ENCODE measurements around the gene FNIP2. TPM values are rescaled to one million over a fixed set of nuclear protein-coding genes. Genes with fewer than 3 reads are reported as not detected.

Gene FNIP2
- polyA plus RNA-seq, 1 of the 3 experiments (the other 2 are of a cell fraction), result 0.97 TPM

- H3K79me2 ChIP-seq (ENCODE audit: insufficient read depth), result peaks cover 66% of the 10 kb centered on the region
- peaks cover 5 to 7% of the 10 kb centered on the region in 2 experiments; a peak in 3 of 4 replicates for H3K4me1 ChIP-seq (ENCODE audit: control insufficient read depth in 1 of 2, insufficient read depth in 2 of 2, low read depth in 1 of 2, low read length in 1 of 2)
- no peak for TF ChIP-seq RXRA (IDR thresholded peaks at IDR 0.05; ENCODE audit: borderline replicate concordance, low read depth)
- peaks cover under 1% of the 10 kb centered on the region for H3F3A ChIP-seq (replicated peaks; ENCODE audit: insufficient read depth)
- H3K4me2 ChIP-seq, result no peak overlapping the region
- no peak overlapping the region for H2AFZ ChIP-seq (ENCODE audit: low read depth)
- ChIA-PET POLR2A (interaction anchor here (0.6 kb wide), 1 partner anchor 35 kb away, joined by 3 read pairs; no protein-coding TSS in a partner anchor), CTCF (no interaction called here)
- no peaks in the 10 kb centered on the region for H3K36me3 ChIP-seq (replicated peaks in 1 of 2; ENCODE audit: control insufficient read depth in 1 of 2, insufficient read depth in 2 of 2, low read length in 1 of 2)
- WGBS (ENCODE audit: low lambda C conversion rate), result 95% methylated on average over 1 of the region's 1 CpG
- no peaks in the 10 kb centered on the region for H3K27me3 ChIP-seq (ENCODE audit: insufficient read depth)
- H4K20me1 ChIP-seq (ENCODE audit: insufficient read depth), result no peaks in the 10 kb centered on the region
- H3K4me3 ChIP-seq (ENCODE audit: low read depth in 2 of 2, low read length in 1 of 2), result no peak overlapping the region
- H3K27ac ChIP-seq (ENCODE audit: low read depth in 2 of 2, low read length in 1 of 2), result no peak overlapping the region
- H3K9me3 ChIP-seq, result no peaks in the 10 kb centered on the region
- no peaks in the 10 kb centered on the region for H3K9me2 ChIP-seq
- H3K9ac ChIP-seq, result no peak overlapping the region
- no peak for DNase-seq
These were observed 48.1 kb downstream of the FNIP2 start for GRCh38 chr4:158816955-158817354.

- Histone ChIP-seq H3K9me3 (no peaks in the 10 kb centered on the region), H3K27ac (ENCODE audit: low read depth in 2 of 2, low read length in 1 of 2) (no peak overlapping the region), H3K4me3 (ENCODE audit: low read depth in 2 of 2, low read length in 1 of 2) (no peak overlapping the region), H3K79me2 (ENCODE audit: insufficient read depth) (peaks cover 65% of the 10 kb centered on the region), H2AFZ (ENCODE audit: low read depth) (no peak overlapping the region), H3F3A (replicated peaks; ENCODE audit: insufficient read depth) (no peaks in the 10 kb centered on the region), H3K27me3 (ENCODE audit: insufficient read depth) (no peaks in the 10 kb centered on the region), H3K4me1 (ENCODE audit: control insufficient read depth in 1 of 2, insufficient read depth in 2 of 2, low read depth in 1 of 2, low read length in 1 of 2) (peaks cover 4 to 7% of the 10 kb centered on the region in 2 experiments; a peak in 2 of 4 replicates), H3K9me2 (no peaks in the 10 kb centered on the region), H3K36me3 (replicated peaks in 1 of 2; ENCODE audit: control insufficient read depth in 1 of 2, insufficient read depth in 2 of 2, low read length in 1 of 2) (no peaks in the 10 kb centered on the region), H3K4me2 (no peak overlapping the region), H4K20me1 (ENCODE audit: insufficient read depth) (no peaks in the 10 kb centered on the region), H3K9ac (no peak overlapping the region)
- DNase-seq, result no peak
- TF ChIP-seq REST (IDR thresholded peaks at IDR 0.05; ENCODE audit: low read depth, low read length), result no peak
- TF ChIP-seq MEF2A (IDR thresholded peaks at IDR 0.05; ENCODE audit: borderline replicate concordance, low read depth), result no peak
- TF ChIP-seq YY1 (IDR thresholded peaks at IDR 0.05; ENCODE audit: low read depth), result no peak
- no peak for TF ChIP-seq NRF1 (IDR thresholded peaks at IDR 0.05; ENCODE audit: low read depth, low read length)
- TF ChIP-seq SMC3 (IDR thresholded peaks at IDR 0.05; ENCODE audit: low read depth, low read length), result no peak
- no peak for TF ChIP-seq PBX3 (IDR thresholded peaks at IDR 0.05)
- no peak for TF ChIP-seq ELF1 (IDR thresholded peaks at IDR 0.05)
- TF ChIP-seq EP300 (IDR thresholded peaks at IDR 0.05; ENCODE audit: borderline replicate concordance in 1 of 2, low read depth in 1 of 2, low read length in 1 of 2), result no peak
- no peak for TF ChIP-seq FOXJ3 (CRISPR knock-in tag; IDR thresholded peaks at IDR 0.05)
- 96% methylated on average over 10 of the region's 10 CpGs for WGBS (ENCODE audit: low lambda C conversion rate)
- ChIA-PET POLR2A (interaction anchor here (0.6 kb wide), 1 partner anchor 10 kb away, joined by 3 read pairs; no protein-coding TSS in a partner anchor), CTCF (no interaction called here)
These were observed 48.9 kb downstream of the FNIP2 start for GRCh38 chr4:158817562-158818296.

All from SK-N-SH (cell line).